A549 (cell line): ENCODE measurements around the gene LRRC57. TPM values are rescaled to one million over a fixed set of nuclear protein-coding genes. Genes with fewer than 3 reads are reported as not detected.

Experiments
- ATAC-seq, 2 experiments: fragments of 200-7000 bp in 1 of 2; fragments of >200 bp in 1 of 2; cut with Nextera tagmentation in 1 of 2; cut with Tn5 transposase in 1 of 2; 3 replicates each; pipeline versions ENCODE4 v1.8.0 to v1.9.1; 2018 to 2020; ENCODE audit warnings: mild to moderate bottlenecking in 1 of 2, moderate library complexity in 1 of 2
- CTCF ChIA-PET: fragments of 300-600 bp; sonication (Branson Sonifier 250); formaldehyde crosslinking; extraction: SDS; loops from one replicate; lab custom pipeline; 2021; ENCODE audit warnings: antibody characterized with exemption, inconsistent platforms; lab: Yijun Ruan, JAX
- POLR2A ChIA-PET: fragments of 350-600 bp; formaldehyde crosslinking; extraction: SDS; loops from one replicate; lab custom pipeline; 2021; ENCODE audit warnings: antibody characterized with exemption, inconsistent platforms; lab: Yijun Ruan, JAX
- DNase-seq, 2 experiments: peaks; one replicate each; pipeline versions ENCODE4 v3.0.0 to v3.0.0-alpha.2; 2011 to 2016; ENCODE audit warnings: low read depth in 1 of 2, low spot score in 1 of 2
- FAIRE-seq: peaks from 2 replicates; lab custom pipeline; 2011; peaks lifted over from hg19 to GRCh38; lab: Jason Lieb, UNC
- H3K27ac ChIP-seq, 2 experiments: fragments of >200 bp; sonication (Bioruptor Twin); formaldehyde crosslinking; 3 replicates each; pipeline ENCODE4 v1.5.1; 2016 to 2017
- H3K4me1 ChIP-seq: fragments of >200 bp; sonication (Bioruptor Twin); formaldehyde crosslinking; 3 replicates; pipeline ENCODE4 v1.6.1; 2016
- H3K4me2 ChIP-seq: fragments of >200 bp; sonication (Bioruptor Twin); formaldehyde crosslinking; 3 replicates; pipeline ENCODE4 v1.6.1; 2016
- H3K4me3 ChIP-seq: fragments of >200 bp; sonication (Bioruptor Twin); formaldehyde crosslinking; 3 replicates; pipeline ENCODE4 v1.5.1; 2016
- H3K9me3 ChIP-seq: fragments of >200 bp; sonication (Bioruptor Twin); formaldehyde crosslinking; 3 replicates; pipeline ENCODE4 v1.6.1; 2016
- CBX2 ChIP-seq: fragments of 200-600 bp; sonication (generic); IDR thresholded peaks from 2 replicates; pipeline ENCODE4 v1.6.1; 2016; ENCODE audit warnings: low read depth, mild to moderate bottlenecking, borderline replicate concordance
- CBX8 ChIP-seq: fragments of 200-600 bp; sonication (generic); IDR thresholded peaks from 2 replicates; pipeline ENCODE4 v1.6.1; 2016
- CEBPB ChIP-seq, 2 experiments: fragments of >200 bp in 1 of 2; sonication (Bioruptor Twin) in 1 of 2; formaldehyde crosslinking in 1 of 2; IDR thresholded peaks; 2 replicates each; pipeline ENCODE4 v1.6.1; 2012 to 2016
- E2F6 ChIP-seq: IDR thresholded peaks from 2 replicates; pipeline ENCODE4 v1.6.1; 2012; ENCODE audit warnings: low read depth, borderline replicate concordance
- EHMT2 ChIP-seq: fragments of 200-600 bp; sonication (generic); IDR thresholded peaks from 2 replicates; pipeline ENCODE4 v1.6.1; 2016; ENCODE audit warnings: antibody characterized with exemption, low read depth, mild to moderate bottlenecking, moderate library complexity
- ESRRA ChIP-seq: fragments of 150-350 bp; IDR thresholded peaks from 2 replicates; pipeline ENCODE4 v1.6.1; 2014; ENCODE audit warnings: mild to moderate bottlenecking, low read length, borderline replicate concordance
- FOSL2 ChIP-seq, 2 experiments: fragments of 450-650 bp in 1 of 2; fragments of >200 bp in 1 of 2; sonication (Bioruptor Twin) in 1 of 2; formaldehyde crosslinking; IDR thresholded peaks; 2 replicates each; pipeline versions ENCODE4 v1.5.0 to v1.6.1; 2016 to 2020; ENCODE audit warnings: mild to moderate bottlenecking in 1 of 2, moderate library complexity in 1 of 2
- HOXB13 ChIP-seq: fragments of 250-450 bp; sonication (Bioruptor Pico); IDR thresholded peaks from 2 replicates; pipeline ENCODE4 v1.5.0; 2020; ENCODE audit warnings: low read depth, mild to moderate bottlenecking, moderate library complexity
- JUN ChIP-seq, 2 experiments: fragments of >200 bp; sonication (Bioruptor Twin); formaldehyde crosslinking; IDR thresholded peaks; 2 replicates in 1 of 2; 3 replicates in 1 of 2; pipeline ENCODE4 v1.6.1; 2016 to 2017
- MAZ ChIP-seq: fragments of 150-350 bp; IDR thresholded peaks from 2 replicates; pipeline ENCODE4 v1.6.1; 2014; ENCODE audit warnings: antibody characterized with exemption, low read depth, low read length, borderline replicate concordance
- MYC ChIP-seq: IDR thresholded peaks from 2 replicates; pipeline ENCODE4 v1.6.1; 2012; ENCODE audit warnings: mild to moderate bottlenecking, inconsistent platforms, low read length, improper control_type of control experiment, borderline replicate concordance
- NFE2L2 ChIP-seq: fragments of 150-350 bp; conservative IDR thresholded peaks from 2 replicates; pipeline ENCODE4 v1.6.1; 2014; ENCODE audit warnings: low read length
- PHF8 ChIP-seq: fragments of 200-600 bp; sonication (generic); IDR thresholded peaks from 2 replicates; pipeline ENCODE4 v1.6.1; 2016; ENCODE audit warnings: low read depth, mild to moderate bottlenecking, antibody characterized with exemption, moderate library complexity, borderline replicate concordance
- RFX5 ChIP-seq: fragments of 450-650 bp; IDR thresholded peaks from 2 replicates; pipeline ENCODE4 v1.7.1; 2014; ENCODE audit warnings: antibody characterized with exemption, mild to moderate bottlenecking, moderate library complexity
- RNF2 ChIP-seq: fragments of 200-600 bp; sonication (generic); IDR thresholded peaks from 2 replicates; pipeline ENCODE4 v1.6.1; 2016; ENCODE audit warnings: low read depth, mild to moderate bottlenecking, antibody characterized with exemption, moderate library complexity, borderline replicate concordance
- SREBF2 ChIP-seq: fragments of 450-650 bp; IDR thresholded peaks from 2 replicates; pipeline ENCODE4 v1.6.1; 2014; ENCODE audit warnings: mild to moderate bottlenecking, moderate library complexity
- TFCP2L1 ChIP-seq: fragments of 250-450 bp; sonication (Bioruptor Pico); IDR thresholded peaks from 2 replicates; pipeline ENCODE4 v1.5.0; 2021; ENCODE audit warnings: mild to moderate bottlenecking
- TP53 ChIP-seq: fragments of 250-450 bp; sonication (Bioruptor Pico); IDR thresholded peaks from 2 replicates; pipeline ENCODE4 v1.5.0; 2021; ENCODE audit warnings: mild to moderate bottlenecking, moderate library complexity
- ZFP36 ChIP-seq: fragments of 450-650 bp; IDR thresholded peaks from 2 replicates; pipeline ENCODE4 v1.6.1; 2014; ENCODE audit warnings: borderline replicate concordance; ENCODE audit not compliant: partially characterized antibody
- WGBS: methylation state at CpG from one replicate; pipeline ENCODE4 v1.1.6; 2017; ENCODE audit errors: missing lambda C conversion rate; 5-methylcytosine and 5-hydroxymethylcytosine counted together
- polyA plus RNA-seq, 4 experiments: library from polyadenylated mRNA; depleted of rRNA in 3 of 4; stranded (reverse); fragments of >200 nt; fragmentation: RNase III in 1 of 4; extraction: RNeasy Plus Mini Kit Qiagen cat#74134 plus additional on column Dnase treatment in 1 of 4; gene quantifications; 2 replicates in 3 of 4; 3 replicates in 1 of 4; pipeline ENCODE4 v1.2.3, GENCODE V29; 2011 to 2017
- TF ChIP-seq, protein P1 (sequence below): IDR thresholded peaks from 2 replicates; pipeline ENCODE4 v1.6.1; 2012
- TF ChIP-seq, protein P2 (sequence below): fragments of >200 bp; sonication (Bioruptor Twin); formaldehyde crosslinking; IDR thresholded peaks from 3 replicates; pipeline ENCODE4 v1.5.1; 2016
- TF ChIP-seq, protein P3 (sequence below): fragments of 250-450 bp; sonication (Bioruptor Pico); IDR thresholded peaks from 2 replicates; pipeline ENCODE4 v1.5.0; 2021; ENCODE audit warnings: mild to moderate bottlenecking, moderate library complexity, borderline replicate concordance
- TF ChIP-seq, protein P4 (sequence below): fragments of 250-450 bp; sonication (Bioruptor Pico); IDR thresholded peaks from 2 replicates; pipeline ENCODE4 v1.5.0; 2020; ENCODE audit warnings: low read depth, mild to moderate bottlenecking, moderate library complexity
- TF ChIP-seq, protein P5 (sequence below): fragments of >200 bp; sonication (Bioruptor Twin); formaldehyde crosslinking; IDR thresholded peaks from 3 replicates; pipeline ENCODE4 v1.6.1; 2016
- TF ChIP-seq, protein P6 (sequence below): fragments of >200 bp; sonication (Bioruptor Twin); formaldehyde crosslinking; IDR thresholded peaks from 2 replicates; pipeline ENCODE4 v1.6.1; 2016
- TF ChIP-seq, protein P7 (sequence below): fragments of 150-350 bp; IDR thresholded peaks from 2 replicates; pipeline ENCODE4 v1.6.1; 2014; ENCODE audit warnings: low read depth, mild to moderate bottlenecking, low read length

Gene LRRC57
- polyA plus RNA-seq, 2 of the 4 experiments (the other 2 are of a cell fraction): 7.4 to 12.3 TPM

- ChIA-PET CTCF (no interaction called here), POLR2A (interaction anchor here (0.6 to 1.2 kb wide), 8 partner anchors 12 to 302 kb away, joined by 3 to 7 read pairs (median 4); partner anchors contain the start of genes GANC, HAUS2, LRRC57 and SNAP23)
- H3K4me2 ChIP-seq: peak within 1 kb of the TSS; percentile 85
- DNase-seq (peak; percentile 81 to 96), FAIRE-seq (no peak), ATAC-seq (peak; percentile 96 to 98)
- peaks cover 10% of the 10 kb centered on the region; the same call in 1 of the 3 replicates for H3K4me1 ChIP-seq
- TF ChIP-seq TP53 (CRISPR knock-in tag) (no peak), E2F6 (peak; percentile 90), JUN (IDR thresholded peaks at IDR 0.05) (peak in 1 of 2 experiments; percentile 41; a peak in 1 of 5 replicates), MAZ (0 out of 2 replicates have a peak, but pooled peaks have one; percentile 42), ZFP36 (no peak), NFE2L2 (no peak), PHF8 (peak; percentile 30; the same call in 1 of the 2 replicates)
- TF ChIP-seq, protein P1, sequence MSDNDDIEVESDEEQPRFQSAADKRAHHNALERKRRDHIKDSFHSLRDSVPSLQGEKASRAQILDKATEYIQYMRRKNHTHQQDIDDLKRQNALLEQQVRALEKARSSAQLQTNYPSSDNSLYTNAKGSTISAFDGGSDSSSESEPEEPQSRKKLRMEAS: peak; percentile 96
- TF ChIP-seq, protein P2, sequence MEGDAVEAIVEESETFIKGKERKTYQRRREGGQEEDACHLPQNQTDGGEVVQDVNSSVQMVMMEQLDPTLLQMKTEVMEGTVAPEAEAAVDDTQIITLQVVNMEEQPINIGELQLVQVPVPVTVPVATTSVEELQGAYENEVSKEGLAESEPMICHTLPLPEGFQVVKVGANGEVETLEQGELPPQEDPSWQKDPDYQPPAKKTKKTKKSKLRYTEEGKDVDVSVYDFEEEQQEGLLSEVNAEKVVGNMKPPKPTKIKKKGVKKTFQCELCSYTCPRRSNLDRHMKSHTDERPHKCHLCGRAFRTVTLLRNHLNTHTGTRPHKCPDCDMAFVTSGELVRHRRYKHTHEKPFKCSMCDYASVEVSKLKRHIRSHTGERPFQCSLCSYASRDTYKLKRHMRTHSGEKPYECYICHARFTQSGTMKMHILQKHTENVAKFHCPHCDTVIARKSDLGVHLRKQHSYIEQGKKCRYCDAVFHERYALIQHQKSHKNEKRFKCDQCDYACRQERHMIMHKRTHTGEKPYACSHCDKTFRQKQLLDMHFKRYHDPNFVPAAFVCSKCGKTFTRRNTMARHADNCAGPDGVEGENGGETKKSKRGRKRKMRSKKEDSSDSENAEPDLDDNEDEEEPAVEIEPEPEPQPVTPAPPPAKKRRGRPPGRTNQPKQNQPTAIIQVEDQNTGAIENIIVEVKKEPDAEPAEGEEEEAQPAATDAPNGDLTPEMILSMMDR: no peak
- TF ChIP-seq, protein P3, sequence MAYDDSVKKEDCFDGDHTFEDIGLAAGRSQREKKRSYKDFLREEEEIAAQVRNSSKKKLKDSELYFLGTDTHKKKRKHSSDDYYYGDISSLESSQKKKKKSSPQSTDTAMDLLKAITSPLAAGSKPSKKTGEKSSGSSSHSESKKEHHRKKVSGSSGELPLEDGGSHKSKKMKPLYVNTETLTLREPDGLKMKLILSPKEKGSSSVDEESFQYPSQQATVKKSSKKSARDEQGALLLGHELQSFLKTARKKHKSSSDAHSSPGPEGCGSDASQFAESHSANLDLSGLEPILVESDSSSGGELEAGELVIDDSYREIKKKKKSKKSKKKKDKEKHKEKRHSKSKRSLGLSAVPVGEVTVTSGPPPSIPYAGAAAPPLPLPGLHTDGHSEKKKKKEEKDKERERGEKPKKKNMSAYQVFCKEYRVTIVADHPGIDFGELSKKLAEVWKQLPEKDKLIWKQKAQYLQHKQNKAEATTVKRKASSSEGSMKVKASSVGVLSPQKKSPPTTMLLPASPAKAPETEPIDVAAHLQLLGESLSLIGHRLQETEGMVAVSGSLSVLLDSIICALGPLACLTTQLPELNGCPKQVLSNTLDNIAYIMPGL (CRISPR knock-in tag): no peak
- H3K27ac ChIP-seq: peak within 1 kb of the TSS; percentile 73 to 96
- H3K4me3 ChIP-seq: peak within 1 kb of the TSS; percentile 65
- 0% methylated on average over 8 of the region's 95 CpGs for WGBS
- no peaks in the 10 kb centered on the region for H3K9me3 ChIP-seq
Observed at GRCh38 chr15:42575188-42576039, 26.8 kb upstream of the LRRC57 start, which contains the start of gene STARD9. STARD9 (plus strand) TSS chr15:42575606; CDS start chr15:42575716, 110 bp downstream.

- H3K27ac ChIP-seq: no peak overlapping the region
- POLR2A ChIA-PET: no interaction called here
- WGBS: 97% methylated on average over 3 of the region's 3 CpGs
- TF ChIP-seq, protein P4, sequence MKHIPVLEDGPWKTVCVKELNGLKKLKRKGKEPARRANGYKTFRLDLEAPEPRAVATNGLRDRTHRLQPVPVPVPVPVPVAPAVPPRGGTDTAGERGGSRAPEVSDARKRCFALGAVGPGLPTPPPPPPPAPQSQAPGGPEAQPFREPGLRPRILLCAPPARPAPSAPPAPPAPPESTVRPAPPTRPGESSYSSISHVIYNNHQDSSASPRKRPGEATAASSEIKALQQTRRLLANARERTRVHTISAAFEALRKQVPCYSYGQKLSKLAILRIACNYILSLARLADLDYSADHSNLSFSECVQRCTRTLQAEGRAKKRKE: no peak
- TF ChIP-seq CBX8: no peak
- no peak for TF ChIP-seq HOXB13
- TF ChIP-seq, protein P5, sequence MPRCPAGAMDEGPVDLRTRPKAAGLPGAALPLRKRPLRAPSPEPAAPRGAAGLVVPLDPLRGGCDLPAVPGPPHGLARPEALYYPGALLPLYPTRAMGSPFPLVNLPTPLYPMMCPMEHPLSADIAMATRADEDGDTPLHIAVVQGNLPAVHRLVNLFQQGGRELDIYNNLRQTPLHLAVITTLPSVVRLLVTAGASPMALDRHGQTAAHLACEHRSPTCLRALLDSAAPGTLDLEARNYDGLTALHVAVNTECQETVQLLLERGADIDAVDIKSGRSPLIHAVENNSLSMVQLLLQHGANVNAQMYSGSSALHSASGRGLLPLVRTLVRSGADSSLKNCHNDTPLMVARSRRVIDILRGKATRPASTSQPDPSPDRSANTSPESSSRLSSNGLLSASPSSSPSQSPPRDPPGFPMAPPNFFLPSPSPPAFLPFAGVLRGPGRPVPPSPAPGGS: no peak
- no peak for TF ChIP-seq CEBPB (IDR thresholded peaks at IDR 0.05)
- no peak for TF ChIP-seq ESRRA
- TF ChIP-seq MYC: no peak
- TF ChIP-seq RNF2: no peak
- TF ChIP-seq EHMT2: no peak
- TF ChIP-seq SREBF2: no peak
- no peak for TF ChIP-seq CBX2
- TF ChIP-seq, protein P6, sequence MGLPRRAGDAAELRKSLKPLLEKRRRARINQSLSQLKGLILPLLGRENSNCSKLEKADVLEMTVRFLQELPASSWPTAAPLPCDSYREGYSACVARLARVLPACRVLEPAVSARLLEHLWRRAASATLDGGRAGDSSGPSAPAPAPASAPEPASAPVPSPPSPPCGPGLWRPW: no peak
- TF ChIP-seq RFX5: no peak
- TF ChIP-seq, protein P7, sequence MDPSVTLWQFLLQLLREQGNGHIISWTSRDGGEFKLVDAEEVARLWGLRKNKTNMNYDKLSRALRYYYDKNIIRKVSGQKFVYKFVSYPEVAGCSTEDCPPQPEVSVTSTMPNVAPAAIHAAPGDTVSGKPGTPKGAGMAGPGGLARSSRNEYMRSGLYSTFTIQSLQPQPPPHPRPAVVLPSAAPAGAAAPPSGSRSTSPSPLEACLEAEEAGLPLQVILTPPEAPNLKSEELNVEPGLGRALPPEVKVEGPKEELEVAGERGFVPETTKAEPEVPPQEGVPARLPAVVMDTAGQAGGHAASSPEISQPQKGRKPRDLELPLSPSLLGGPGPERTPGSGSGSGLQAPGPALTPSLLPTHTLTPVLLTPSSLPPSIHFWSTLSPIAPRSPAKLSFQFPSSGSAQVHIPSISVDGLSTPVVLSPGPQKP: no peak
- no peak for TF ChIP-seq TFCP2L1 (CRISPR knock-in tag)
- no peak for TF ChIP-seq FOSL2 (IDR thresholded peaks at IDR 0.05)
- no peak for TF ChIP-seq FOSL2 (CRISPR knock-in tag; IDR thresholded peaks at IDR 0.05)
Observed at GRCh38 chr15:42558739-42559138, 10.1 kb upstream of the LRRC57 start.

More at GRCh38 chr15:42558739-42559138, 10.1 kb upstream of the LRRC57 start:
- DNase-seq (no peak), FAIRE-seq (no peak), ATAC-seq (no peak)
- CTCF ChIA-PET: no interaction called here
- no peaks in the 10 kb centered on the region for H3K4me1 ChIP-seq
- H3K4me3 ChIP-seq: no peak overlapping the region
- H3K4me2 ChIP-seq: no peak overlapping the region
- no peaks in the 10 kb centered on the region for H3K9me3 ChIP-seq
